Keratinocyte (primary cell): ENCODE data around the gene CTTN. TPM values are rescaled to one million over a fixed set of nuclear protein-coding genes. Genes with fewer than 3 reads are reported as not detected.

Experiments
- DNase-seq: peaks from one replicate; pipeline ENCODE4 v3.0.0-alpha.2; 2011; ENCODE audit warnings: low read depth, missing footprints, low spot score
- FAIRE-seq: peaks from 2 replicates; lab custom pipeline; 2011; peaks lifted over from hg19 to GRCh38; lab: Jason Lieb, UNC
- H2AFZ ChIP-seq: 2 replicates; pipeline ENCODE4 v1.6.0; 2012; ENCODE audit warnings: low read length, control low read depth, inconsistent platforms; ENCODE audit not compliant: control insufficient read depth
- H3K27ac ChIP-seq: 2 replicates; pipeline ENCODE4 v1.5.1; 2011; ENCODE audit warnings: low read length; ENCODE audit not compliant: control insufficient read depth, insufficient read depth
- H3K27me3 ChIP-seq: 3 replicates; pipeline ENCODE4 v1.6.0; 2011; ENCODE audit warnings: low read length; ENCODE audit not compliant: control insufficient read depth, insufficient read depth; ENCODE audit errors: extremely low read depth
- H3K36me3 ChIP-seq, 2 experiments: 2 replicates in 1 of 2; 3 replicates in 1 of 2; pipeline ENCODE4 v1.5.1; 2011; ENCODE audit warnings: low read length in 2 of 2, mild to moderate bottlenecking in 1 of 2; ENCODE audit not compliant: control insufficient read depth in 2 of 2, insufficient read depth in 2 of 2; ENCODE audit errors: extremely low read depth in 1 of 2
- H3K4me1 ChIP-seq: 3 replicates; pipeline ENCODE4 v1.5.1; 2011; ENCODE audit warnings: low read length; ENCODE audit not compliant: control insufficient read depth, insufficient read depth; ENCODE audit errors: extremely low read depth
- H3K4me2 ChIP-seq: 3 replicates; pipeline ENCODE4 v1.6.0; 2011; ENCODE audit warnings: low read depth, low read length; ENCODE audit not compliant: control insufficient read depth, insufficient read depth; ENCODE audit errors: extremely low read depth
- H3K4me3 ChIP-seq, 3 experiments: fragments of 200-600 bp in 1 of 3; sonication (generic) in 1 of 3; 2 replicates in 2 of 3; 3 replicates in 1 of 3; pipeline ENCODE4 v1.5.1; 2011 to 2016; ENCODE audit warnings: low read length in 3 of 3, mild to moderate bottlenecking in 3 of 3, control low read depth in 2 of 3, inconsistent platforms in 1 of 3, low read depth in 1 of 3, mixed read lengths in 1 of 3, mixed run types in 1 of 3, moderate library complexity in 1 of 3; ENCODE audit not compliant: control insufficient read depth in 2 of 3, insufficient read depth in 2 of 3; ENCODE audit errors: extremely low read depth in 1 of 3
- H3K79me2 ChIP-seq: 2 replicates; pipeline ENCODE4 v1.6.0; 2012; ENCODE audit warnings: low read length; ENCODE audit not compliant: control insufficient read depth, insufficient read depth
- H3K9ac ChIP-seq: 3 replicates; pipeline ENCODE4 v1.6.0; 2011; ENCODE audit warnings: low read length; ENCODE audit not compliant: control insufficient read depth, insufficient read depth; ENCODE audit errors: extremely low read depth
- H3K9me1 ChIP-seq: 3 replicates; pipeline ENCODE4 v1.6.0; 2011; ENCODE audit warnings: low read length; ENCODE audit not compliant: control insufficient read depth, insufficient read depth; ENCODE audit errors: extremely low read depth
- H3K9me3 ChIP-seq: 2 replicates; pipeline ENCODE4 v1.5.1; 2012; ENCODE audit warnings: low read depth, low read length; ENCODE audit not compliant: control insufficient read depth
- H4K20me1 ChIP-seq: 3 replicates; pipeline ENCODE4 v1.6.0; 2011; ENCODE audit warnings: low read length; ENCODE audit not compliant: control insufficient read depth, insufficient read depth; ENCODE audit errors: extremely low read depth
- CTCF ChIP-seq, 3 experiments: IDR thresholded peaks in 1 of 3; conservative IDR thresholded peaks in 1 of 3; optimal IDR thresholded peaks in 1 of 3; 2 replicates in 2 of 3; 3 replicates in 1 of 3; pipeline versions ENCODE3 to v1.5.1; 2011; ENCODE audit warnings: low read length in 3 of 3, mild to moderate bottlenecking in 3 of 3, moderate library complexity in 2 of 3, control low read depth in 1 of 3, inconsistent platforms in 1 of 3; ENCODE audit not compliant: insufficient read depth in 2 of 3; ENCODE audit errors: extremely low read depth in 1 of 3
- EZH2 ChIP-seq: IDR thresholded peaks from one replicate; pipeline ENCODE4 v1.6.1; 2012; ENCODE audit warnings: inconsistent platforms, mild to moderate bottlenecking, low read length, moderate library complexity
- dilution Hi-C: fragments of 300-500 bp; cut with MboI; formaldehyde crosslinking; loops from one replicate; pipeline ENCODE4 v1.7.0; 2020; ENCODE audit warnings: low sequenced_read_pairs; ENCODE audit not compliant: extremely low pct_ligation_motif_present
- polyA plus RNA-seq, 5 experiments: library from polyadenylated mRNA; depleted of rRNA in 3 of 5; stranded (reverse) in 3 of 5; stranded (forward) in 1 of 5; unstranded in 1 of 5; fragments of >200 nt; gene quantifications; 1 replicate in 1 of 5; 2 replicates in 3 of 5; 3 replicates in 1 of 5; pipeline versions ENCODE4 v1.2.1 to v1.2.3, GENCODE V29; 2011 to 2012; ENCODE audit warnings: missing spikeins in 2 of 5, low read depth in 1 of 5, low replicate concordance in 1 of 5

CTTN gene
- polyA plus RNA-seq, 1 donor (not counting 4 experiments of a cell fraction or from before 2014, with no cell fraction given) = 184 TPM

DNA sequence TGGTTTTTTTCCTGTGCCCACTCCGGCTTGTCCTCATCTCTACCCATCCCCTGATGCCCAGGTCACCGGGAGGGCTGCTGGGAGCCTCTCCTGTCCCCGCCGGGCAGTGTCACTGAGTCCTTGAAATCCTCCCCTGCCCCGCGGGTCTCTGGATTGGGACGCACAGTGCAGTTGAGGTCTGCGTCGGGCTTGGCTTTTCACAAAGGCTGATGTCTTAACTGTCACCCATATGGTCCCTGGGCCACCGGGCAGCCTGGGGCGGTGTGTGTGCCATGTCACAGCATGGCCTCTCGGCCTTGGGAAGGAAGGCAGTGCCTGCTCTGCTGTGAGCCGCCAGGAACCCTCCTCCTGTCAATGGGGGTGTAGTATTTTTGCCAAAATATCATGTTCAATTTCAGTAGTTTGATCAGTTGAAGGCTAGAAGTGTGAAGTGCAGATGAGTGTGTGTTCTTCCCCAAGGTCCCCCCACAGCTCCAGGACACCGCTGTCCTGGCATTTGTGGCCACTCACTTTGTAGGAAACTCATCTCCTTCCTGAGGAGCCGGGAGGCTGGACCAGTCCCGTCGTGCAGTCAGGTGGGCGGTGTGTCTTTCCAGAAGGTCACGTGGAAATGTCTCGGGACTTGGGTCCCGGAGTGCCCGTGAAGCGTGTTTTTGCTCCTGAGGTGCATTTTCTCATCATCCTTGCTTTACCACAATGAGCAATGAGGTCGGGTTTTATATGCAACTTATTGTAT is 37.6 kb downstream of the CTTN start:
- TF ChIP-seq CTCF (optimal IDR thresholded peaks at IDR 0.05 in 1 of 3, IDR thresholded peaks at IDR 0.05 in 1 of 3, conservative IDR thresholded peaks at IDR 0.05 in 1 of 3; ENCODE audit: extremely low read depth in 1 of 3, insufficient read depth in 2 of 3, low read length in 3 of 3) (no peak), EZH2 (no peak)
- no peaks in the 10 kb centered on the region for H3K9me3 ChIP-seq
- H3K9ac ChIP-seq = no peak overlapping the region
- no peak overlapping the region for H3K27ac ChIP-seq
- DNase-seq (no peak), FAIRE-seq (no peak)
- dilution Hi-C loops = no loop called here
- no peaks in the 10 kb centered on the region for H3K9me1 ChIP-seq
- no peak overlapping the region for H3K4me2 ChIP-seq
- no peaks in the 10 kb centered on the region for H3K79me2 ChIP-seq
- H2AFZ ChIP-seq = no peak overlapping the region
- peaks cover 39 to 40% of the 10 kb centered on the region in 2 experiments for H3K36me3 ChIP-seq
- H4K20me1 ChIP-seq = peaks cover 8% of the 10 kb centered on the region
- no peak overlapping the region for H3K4me3 ChIP-seq
- H3K4me1 ChIP-seq = no peaks in the 10 kb centered on the region
- no peaks in the 10 kb centered on the region for H3K27me3 ChIP-seq

DNA sequence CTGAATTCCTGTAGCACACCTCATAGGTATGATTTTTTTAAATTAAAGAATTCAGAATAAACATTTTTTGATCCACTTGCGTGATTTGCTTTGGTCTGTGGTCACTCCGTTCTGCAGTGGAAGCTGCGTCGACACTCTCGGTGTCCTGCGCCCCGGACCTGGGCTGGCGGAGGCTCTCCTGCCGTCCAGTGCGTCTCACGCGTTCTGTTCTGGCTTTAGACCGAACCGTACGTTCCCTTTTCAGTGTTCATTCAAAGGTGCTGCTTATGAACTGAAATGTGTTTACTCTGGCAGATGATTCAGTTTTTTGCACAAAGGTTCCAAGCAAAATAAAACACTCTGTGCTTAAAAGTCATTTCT is 38.2 kb downstream of the CTTN start:
- Histone ChIP-seq H2AFZ (no peak overlapping the region), H3K27me3 (no peaks in the 10 kb centered on the region), H3K4me2 (no peak overlapping the region), H3K4me1 (no peaks in the 10 kb centered on the region), H3K9me1 (no peaks in the 10 kb centered on the region), H3K4me3 (no peak overlapping the region), H3K9ac (no peak overlapping the region), H3K79me2 (no peaks in the 10 kb centered on the region), H3K27ac (no peak overlapping the region), H3K36me3 (peaks cover 33 to 38% of the 10 kb centered on the region in 2 experiments), H3K9me3 (no peaks in the 10 kb centered on the region), H4K20me1 (peaks cover 7% of the 10 kb centered on the region)
- DNase-seq = no peak
- dilution Hi-C loops = no loop called here
- TF ChIP-seq CTCF (optimal IDR thresholded peaks at IDR 0.05 in 1 of 3, IDR thresholded peaks at IDR 0.05 in 1 of 3, conservative IDR thresholded peaks at IDR 0.05 in 1 of 3; ENCODE audit: extremely low read depth in 1 of 3, insufficient read depth in 2 of 3, low read length in 3 of 3) (no peak), EZH2 (no peak)
- no peak for FAIRE-seq
